ENCODE measurements around the gene RBL1.
A peak's percentile ranks its signal among the peaks of the same experiment; 100 is the strongest.

Gene RBL1

DNA sequence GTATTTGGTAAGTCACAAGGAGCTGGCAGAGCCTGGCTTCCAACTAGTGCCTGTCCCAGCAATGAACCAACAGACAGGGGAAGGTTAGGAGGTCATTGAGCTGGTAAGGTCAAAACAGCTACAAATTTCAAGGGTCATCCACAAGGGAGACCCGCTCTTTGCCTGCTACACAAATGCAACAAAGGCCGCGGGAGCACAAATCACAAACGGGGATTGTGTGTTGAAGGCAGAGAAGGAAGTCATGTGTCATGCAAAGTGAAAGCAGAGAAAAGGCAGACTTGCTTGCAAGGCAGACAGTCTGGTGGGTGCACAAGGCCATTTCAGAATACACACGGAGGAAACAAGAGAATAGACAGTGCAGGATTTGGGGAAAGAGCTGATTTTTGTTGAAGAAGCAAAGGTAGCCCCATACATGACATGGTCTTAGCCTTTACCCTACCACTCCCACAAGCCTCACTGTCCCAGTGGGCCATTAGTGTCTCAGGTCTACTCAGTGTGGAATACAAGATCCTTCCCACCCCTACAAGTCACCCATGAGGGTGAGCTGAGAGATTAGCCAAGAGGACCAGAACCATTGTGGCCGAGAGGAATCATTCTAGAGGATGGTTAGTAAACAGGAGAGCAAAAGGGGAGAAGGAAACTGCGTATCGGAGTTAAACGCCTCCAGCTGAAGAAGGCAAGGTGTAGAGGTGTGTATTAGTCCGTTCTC, 126.2 kb downstream of the RBL1 start:
- TF ChIP-seq GATA3 (IDR thresholded peaks at IDR 0.05; ENCODE audit: low read depth, low read length): no peak

DNA sequence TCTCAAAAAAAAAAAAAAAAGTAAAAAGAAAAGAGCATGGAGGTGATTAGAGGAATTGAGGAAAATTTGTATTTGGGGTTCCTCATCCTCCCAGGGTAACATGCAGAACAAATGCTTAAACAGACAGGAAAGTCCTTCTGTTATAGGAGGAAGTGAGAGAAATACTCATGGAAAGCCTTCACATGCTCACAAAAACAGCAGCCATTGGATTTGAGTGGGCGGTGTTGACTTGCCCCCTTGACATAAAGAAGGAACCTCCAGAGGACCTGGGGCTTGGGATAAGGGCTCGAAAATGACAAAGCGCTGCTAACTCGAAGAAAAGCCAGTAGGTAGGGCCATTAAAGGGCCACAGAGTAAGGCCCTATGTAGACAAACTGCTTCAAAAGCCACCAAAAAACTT, 126.7 kb downstream of the RBL1 start:
- TF ChIP-seq GATA3 (IDR thresholded peaks at IDR 0.05; ENCODE audit: low read depth, low read length) (no peak), GATA2 (IDR thresholded peaks at IDR 0.05; ENCODE audit: low read depth, low read length) (no peak)

DNA sequence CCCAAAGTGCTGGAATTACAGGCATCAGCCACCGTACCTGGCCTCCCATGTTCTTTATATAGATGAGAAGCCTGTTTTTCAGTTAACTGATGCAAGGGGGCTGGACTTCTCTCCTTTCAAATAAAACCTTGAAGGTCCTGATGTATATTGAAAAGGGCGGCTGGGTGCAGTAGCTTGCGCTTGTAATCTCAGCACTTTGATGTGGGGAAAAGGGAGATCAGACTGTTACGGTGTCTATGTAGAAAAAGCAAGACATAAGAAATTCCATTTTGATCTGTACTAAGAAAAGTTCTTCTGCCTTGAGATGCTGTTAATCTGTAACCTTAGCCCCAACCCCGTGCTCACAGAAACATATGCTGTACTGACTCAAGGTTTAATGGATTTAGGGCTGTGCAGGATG, 128.2 kb downstream of the RBL1 start:
- no peak for TF ChIP-seq GATA3 (IDR thresholded peaks at IDR 0.05; ENCODE audit: low read depth, low read length)
- no peak for TF ChIP-seq GATA2 (IDR thresholded peaks at IDR 0.05; ENCODE audit: low read depth, low read length)

DNA sequence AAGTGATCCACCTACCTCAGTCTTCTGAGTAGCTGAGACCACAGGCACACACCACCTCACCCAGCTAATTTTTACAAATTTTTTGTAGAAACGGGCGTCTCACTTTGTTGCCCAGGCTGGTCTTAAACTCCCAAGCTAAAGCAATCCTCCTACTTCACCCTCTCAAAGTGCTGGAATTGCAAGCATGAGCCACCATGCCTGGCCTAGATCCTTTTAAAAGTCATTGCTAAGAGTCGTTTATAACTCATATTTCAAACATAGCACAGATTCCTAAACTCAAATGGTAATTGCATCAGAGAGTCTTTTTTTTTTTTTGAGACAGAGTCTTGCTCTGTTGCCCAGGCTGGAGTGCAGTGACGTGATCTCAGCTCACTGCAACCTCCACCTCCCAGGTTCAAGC, 136.6 kb downstream of the RBL1 start:
- TF ChIP-seq GATA3 (IDR thresholded peaks at IDR 0.05; ENCODE audit: low read depth, low read length) (no peak), GATA2 (IDR thresholded peaks at IDR 0.05; ENCODE audit: low read depth, low read length) (no peak)

DNA sequence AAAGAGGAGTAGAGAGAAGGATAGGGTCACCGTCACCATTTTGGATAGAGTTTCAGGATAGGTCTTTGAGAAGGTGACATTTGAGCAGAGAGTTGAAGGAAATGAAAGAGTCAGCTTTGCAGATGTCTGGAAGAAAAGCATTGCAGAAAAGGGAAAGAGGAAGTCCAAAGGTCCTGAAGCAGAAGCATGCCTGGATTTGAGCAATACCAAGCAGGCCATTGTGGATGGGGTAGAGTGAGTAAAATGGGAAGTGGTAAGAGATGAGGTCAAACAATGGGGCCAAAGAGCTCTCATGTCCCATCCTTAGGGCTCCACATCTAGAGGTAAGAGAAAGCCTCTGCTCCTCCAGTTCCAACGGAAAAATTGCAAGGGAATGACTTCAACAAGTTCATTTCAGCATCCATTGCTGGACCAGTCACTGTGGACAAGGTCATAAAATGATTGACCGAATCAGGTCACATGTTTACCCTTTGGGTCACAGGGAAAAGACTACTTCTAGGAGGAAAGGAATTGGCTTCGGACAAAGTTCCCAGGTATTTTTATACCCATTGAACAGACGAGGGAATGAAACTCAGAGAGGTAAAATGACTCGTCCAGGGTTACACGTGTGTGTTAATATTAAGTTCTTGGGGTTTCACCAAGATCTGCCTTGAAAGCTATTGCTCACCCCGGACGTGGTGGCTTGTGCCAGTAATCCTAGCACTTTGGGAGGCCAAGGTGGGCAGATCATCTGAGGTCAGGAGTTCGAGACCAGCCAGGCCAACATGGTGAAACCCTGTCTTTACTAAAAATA, 137.7 kb downstream of the RBL1 start:
- no peak for TF ChIP-seq GATA2 (IDR thresholded peaks at IDR 0.05; ENCODE audit: low read depth, low read length)
- no peak for TF ChIP-seq GATA3 (IDR thresholded peaks at IDR 0.05; ENCODE audit: low read depth, low read length)

DNA sequence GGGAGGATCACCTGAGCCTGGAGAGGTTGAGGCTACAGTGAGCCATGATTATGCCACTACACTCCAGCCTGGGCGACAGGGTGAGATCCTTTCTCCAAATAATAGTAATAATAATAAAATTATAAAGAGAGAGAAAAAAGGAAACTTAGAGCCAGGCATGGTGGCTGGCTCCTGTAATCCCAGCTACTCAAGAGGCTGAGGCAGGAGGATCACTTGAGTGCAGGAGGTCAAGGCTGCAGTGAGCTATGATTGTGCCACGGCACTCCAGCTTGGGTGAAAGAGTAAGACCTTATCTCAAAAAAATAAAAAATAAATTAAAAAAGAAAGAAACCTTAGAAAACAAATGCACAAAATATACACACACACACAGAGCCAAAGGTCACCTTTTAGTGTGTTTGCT, 139.1 kb downstream of the RBL1 start:
- no peak for TF ChIP-seq GATA3 (IDR thresholded peaks at IDR 0.05; ENCODE audit: low read depth, low read length)
- TF ChIP-seq GATA2 (IDR thresholded peaks at IDR 0.05; ENCODE audit: low read depth, low read length): no peak

DNA sequence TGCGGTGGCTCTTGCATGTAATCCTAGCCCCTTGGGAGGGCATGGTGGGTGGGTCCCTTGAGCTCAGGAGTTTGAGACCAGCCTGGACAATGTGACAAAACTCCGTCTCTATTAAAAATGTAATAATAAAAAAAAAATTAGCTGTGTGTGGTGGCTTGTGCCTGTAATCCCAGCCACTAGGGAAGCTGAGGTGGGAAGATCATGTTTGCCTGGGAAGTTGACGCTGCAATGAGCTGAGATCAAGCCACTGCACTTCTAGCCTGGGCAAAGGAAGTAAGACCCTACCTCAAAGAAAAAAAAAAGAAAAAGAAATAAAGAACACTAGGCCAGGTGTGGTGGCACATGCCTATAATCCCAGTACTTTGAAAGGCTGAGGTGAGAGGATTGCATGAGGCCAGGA, 139.8 kb downstream of the RBL1 start:
- TF ChIP-seq GATA3 (IDR thresholded peaks at IDR 0.05; ENCODE audit: low read depth, low read length) (no peak), GATA2 (IDR thresholded peaks at IDR 0.05; ENCODE audit: low read depth, low read length) (no peak)

DNA sequence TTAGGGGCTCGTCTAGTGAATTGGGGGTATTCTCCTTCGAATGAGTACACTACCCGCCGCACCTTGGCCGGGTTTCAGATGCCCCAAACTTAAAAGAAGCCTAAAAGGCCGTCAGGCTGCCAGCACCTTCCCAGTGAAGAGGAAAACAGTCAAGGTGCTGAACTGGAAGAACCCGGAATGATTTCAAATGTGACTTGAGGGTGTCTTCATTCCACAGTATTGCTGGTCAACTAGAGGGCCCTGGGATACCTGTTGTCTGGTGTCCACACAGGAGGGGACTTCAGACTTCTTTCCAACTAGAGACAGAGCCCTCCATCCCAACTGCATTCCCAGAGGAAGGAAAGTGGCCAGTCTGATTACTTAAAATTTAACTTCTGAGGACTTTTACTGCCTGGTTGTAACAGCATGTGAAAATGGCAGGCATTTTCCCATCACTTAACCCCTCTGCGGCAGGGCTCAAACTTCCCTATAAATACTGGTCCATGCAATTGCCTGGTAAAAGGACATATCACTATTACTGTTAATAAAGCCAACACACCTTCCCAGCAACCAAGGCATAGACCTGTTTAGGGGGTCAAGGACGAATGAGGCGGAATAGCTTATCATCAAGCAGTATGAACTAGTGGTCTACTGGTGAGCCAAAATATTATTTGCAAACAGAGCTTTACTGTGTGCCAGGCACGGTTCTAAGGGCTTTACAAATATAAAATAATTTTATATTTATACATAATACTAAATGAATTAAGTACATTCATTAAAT, 143.6 kb downstream of the RBL1 start:
- TF ChIP-seq GATA3 (IDR thresholded peaks at IDR 0.05; ENCODE audit: low read depth, low read length): no peak
- no peak for TF ChIP-seq GATA2 (IDR thresholded peaks at IDR 0.05; ENCODE audit: low read depth, low read length)

DNA sequence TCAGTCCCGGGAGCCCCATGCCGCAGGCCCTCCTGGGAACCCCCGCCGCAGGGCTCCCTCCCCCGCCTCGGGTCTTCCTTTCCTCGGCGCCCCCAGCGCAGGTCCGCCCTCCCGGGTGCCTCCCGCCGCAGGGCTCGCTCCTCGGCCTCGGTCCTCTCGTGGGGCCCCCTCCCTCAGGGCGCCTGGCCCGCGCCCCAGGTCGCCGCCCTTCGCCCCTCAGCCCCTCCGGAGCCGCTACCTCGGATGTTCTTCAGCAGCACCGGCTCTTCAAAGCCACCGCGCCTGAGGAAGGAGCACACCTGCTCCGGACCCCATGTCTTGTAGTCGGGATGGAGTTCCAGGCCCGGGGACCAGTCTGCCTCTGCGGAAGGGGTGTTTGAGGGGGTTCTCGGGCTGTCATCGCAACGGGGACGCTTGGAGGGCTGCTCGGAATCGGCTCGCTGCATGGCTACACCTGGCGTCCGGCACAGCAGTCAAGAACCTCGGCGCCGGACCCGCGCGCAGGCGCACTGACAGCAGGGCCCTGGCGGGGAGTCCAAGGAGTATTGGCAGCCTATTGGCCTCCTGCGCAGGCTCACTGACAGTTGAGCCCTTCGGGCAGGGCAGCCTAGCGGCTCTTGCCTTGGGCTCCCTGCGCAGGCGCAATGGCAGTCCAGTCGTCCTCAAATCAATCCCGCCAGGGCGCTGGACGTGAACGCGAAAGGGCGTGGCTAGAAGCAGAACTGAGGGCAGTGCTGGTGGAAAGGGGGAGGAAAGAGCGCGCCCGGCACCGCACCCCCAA, 144.4 kb downstream of the RBL1 start, which contains the start of gene SAMHD1:
Gene SAMHD1 (minus strand): TSS at position 511 of the 781 bp plus-strand sequence. CDS start 65 bp downstream, at position 446.
- no peak for TF ChIP-seq GATA3 (IDR thresholded peaks at IDR 0.05; ENCODE audit: low read depth, low read length)
- no peak for TF ChIP-seq GATA2 (IDR thresholded peaks at IDR 0.05; ENCODE audit: low read depth, low read length)

DNA sequence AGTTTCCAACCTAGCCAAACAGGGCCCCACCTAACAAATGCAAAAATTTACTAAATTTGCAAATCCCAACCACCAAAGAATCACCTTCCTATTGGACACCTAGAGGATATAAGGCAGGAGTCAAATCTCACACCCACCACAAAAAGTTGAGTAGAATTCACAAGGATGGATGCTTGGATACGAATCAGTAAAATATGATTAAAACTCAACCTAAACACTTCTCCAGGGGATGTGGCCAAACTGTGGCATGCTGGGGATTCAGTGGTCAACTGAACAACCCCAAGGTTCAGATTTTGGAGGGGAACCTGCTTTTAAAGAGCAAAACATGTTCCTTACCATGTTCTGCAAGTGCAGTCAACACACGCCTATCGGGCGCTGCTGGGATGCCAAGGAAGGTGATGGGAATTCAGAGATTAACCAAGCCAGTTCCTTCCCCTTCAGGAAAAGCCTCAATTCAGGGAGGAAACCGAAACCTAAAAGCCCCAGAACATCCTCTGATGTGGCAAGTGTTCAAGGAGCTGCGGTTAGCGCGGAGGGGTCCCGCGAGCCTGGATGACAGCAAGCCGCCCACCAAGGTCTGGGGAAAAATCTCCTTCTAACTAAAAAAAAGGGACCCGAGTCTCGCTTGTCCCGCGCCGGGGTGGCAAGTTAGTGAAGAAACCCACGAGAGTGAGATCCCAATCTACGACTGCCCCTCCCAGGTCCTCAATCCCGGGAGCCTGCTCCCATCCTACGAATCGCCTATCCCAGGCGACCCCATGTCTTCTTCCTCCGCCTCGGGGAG, 145.2 kb downstream of the RBL1 start:
- peak; percentile 38; the same call in 1 of the 2 replicates for TF ChIP-seq GATA2 (IDR thresholded peaks at IDR 0.05; ENCODE audit: low read depth, low read length)
- TF ChIP-seq GATA3 (IDR thresholded peaks at IDR 0.05; ENCODE audit: low read depth, low read length): no peak

Measured in SH-SY5Y (cell line).